Mesendoderm (in vitro differentiated cells): ENCODE results near the gene ZNF536.
"Not testable (repeated sequence)": the region's sequence is repeated elsewhere in the genome, so short reads cannot be mapped to it uniquely, and the experiment has no call there.

ENCODE experiments used
- DNase-seq: peaks from one replicate; pipeline ENCODE4 v3.0.0; 2013
- H2AK5ac ChIP-seq: 2 replicates; pipeline ENCODE4 v1.6.1; 2013; ENCODE audit warnings: low read length, inconsistent platforms
- H2BK120ac ChIP-seq: 2 replicates; pipeline ENCODE4 v1.6.1; 2013; ENCODE audit warnings: low read depth, mild to moderate bottlenecking, low read length, moderate library complexity, mixed read lengths
- H2BK15ac ChIP-seq: replicated peaks from 2 replicates; pipeline ENCODE4 v1.6.1; 2013; ENCODE audit warnings: low read depth, mild to moderate bottlenecking, moderate library complexity
- H2BK5ac ChIP-seq: 2 replicates; pipeline ENCODE4 v1.6.1; 2013; ENCODE audit warnings: low read length, inconsistent platforms
- H3K18ac ChIP-seq: 2 replicates; pipeline ENCODE4 v1.6.1; 2013; ENCODE audit warnings: mild to moderate bottlenecking, low read length, mixed read lengths
- H3K23ac ChIP-seq: one replicate; pipeline ENCODE4 v1.6.1; 2013; ENCODE audit warnings: low read length
- H3K27ac ChIP-seq: 2 replicates; pipeline ENCODE4 v1.5.1; 2013; ENCODE audit warnings: low read depth, mild to moderate bottlenecking, inconsistent platforms, low read length, moderate library complexity
- H3K27me3 ChIP-seq: 2 replicates; pipeline ENCODE4 v1.6.1; 2013; ENCODE audit warnings: low read length, control low read depth, mild to moderate bottlenecking, inconsistent platforms; ENCODE audit not compliant: insufficient read depth, poor library complexity
- H3K36me3 ChIP-seq: 2 replicates; pipeline ENCODE4 v1.6.1; 2013; ENCODE audit warnings: low read length, inconsistent platforms; ENCODE audit not compliant: control insufficient read depth, insufficient read depth
- H3K4ac ChIP-seq: one replicate; pipeline ENCODE4 v1.6.1; 2013; ENCODE audit warnings: low read depth, mild to moderate bottlenecking, low read length, moderate library complexity
- H3K4me1 ChIP-seq: 2 replicates; pipeline ENCODE4 v1.6.1; 2013; ENCODE audit warnings: low read depth, low read length, inconsistent platforms; ENCODE audit not compliant: control insufficient read depth
- H3K4me2 ChIP-seq: 2 replicates; pipeline ENCODE4 v1.6.1; 2013; ENCODE audit warnings: low read length
- H3K4me3 ChIP-seq: 2 replicates; pipeline ENCODE4 v1.5.1; 2013; ENCODE audit warnings: mild to moderate bottlenecking, low read length
- H3K56ac ChIP-seq: one replicate; pipeline ENCODE4 v1.6.1; 2013; ENCODE audit warnings: low read length
- H3K79me1 ChIP-seq: 2 replicates; pipeline ENCODE4 v1.6.1; 2013; ENCODE audit warnings: low read length, inconsistent platforms
- H3K79me2 ChIP-seq: 2 replicates; pipeline ENCODE4 v1.6.1; 2013; ENCODE audit warnings: mild to moderate bottlenecking, low read length; ENCODE audit not compliant: control insufficient read depth, insufficient read depth
- H3K9ac ChIP-seq: 2 replicates; pipeline ENCODE4 v1.6.1; 2013; ENCODE audit warnings: low read length, inconsistent platforms
- H4K5ac ChIP-seq: one replicate; pipeline ENCODE4 v1.6.1; 2013; ENCODE audit warnings: low read length
- H4K8ac ChIP-seq: one replicate; pipeline ENCODE4 v1.6.1; 2013; ENCODE audit warnings: low read depth, mild to moderate bottlenecking, control low read depth, low read length, moderate library complexity
- WGBS: extraction: QIAGEN DNeasy Blood & Tissue Kit; methylation state at CpG from one replicate; pipeline ENCODE4 v1.1.7; 2013; ENCODE audit warnings: low lambda C conversion rate, missing lambda C conversion rate; ENCODE audit not compliant: insufficient coverage; ENCODE audit errors: extremely low coverage; 5-methylcytosine and 5-hydroxymethylcytosine counted together

Gene ZNF536

DNA sequence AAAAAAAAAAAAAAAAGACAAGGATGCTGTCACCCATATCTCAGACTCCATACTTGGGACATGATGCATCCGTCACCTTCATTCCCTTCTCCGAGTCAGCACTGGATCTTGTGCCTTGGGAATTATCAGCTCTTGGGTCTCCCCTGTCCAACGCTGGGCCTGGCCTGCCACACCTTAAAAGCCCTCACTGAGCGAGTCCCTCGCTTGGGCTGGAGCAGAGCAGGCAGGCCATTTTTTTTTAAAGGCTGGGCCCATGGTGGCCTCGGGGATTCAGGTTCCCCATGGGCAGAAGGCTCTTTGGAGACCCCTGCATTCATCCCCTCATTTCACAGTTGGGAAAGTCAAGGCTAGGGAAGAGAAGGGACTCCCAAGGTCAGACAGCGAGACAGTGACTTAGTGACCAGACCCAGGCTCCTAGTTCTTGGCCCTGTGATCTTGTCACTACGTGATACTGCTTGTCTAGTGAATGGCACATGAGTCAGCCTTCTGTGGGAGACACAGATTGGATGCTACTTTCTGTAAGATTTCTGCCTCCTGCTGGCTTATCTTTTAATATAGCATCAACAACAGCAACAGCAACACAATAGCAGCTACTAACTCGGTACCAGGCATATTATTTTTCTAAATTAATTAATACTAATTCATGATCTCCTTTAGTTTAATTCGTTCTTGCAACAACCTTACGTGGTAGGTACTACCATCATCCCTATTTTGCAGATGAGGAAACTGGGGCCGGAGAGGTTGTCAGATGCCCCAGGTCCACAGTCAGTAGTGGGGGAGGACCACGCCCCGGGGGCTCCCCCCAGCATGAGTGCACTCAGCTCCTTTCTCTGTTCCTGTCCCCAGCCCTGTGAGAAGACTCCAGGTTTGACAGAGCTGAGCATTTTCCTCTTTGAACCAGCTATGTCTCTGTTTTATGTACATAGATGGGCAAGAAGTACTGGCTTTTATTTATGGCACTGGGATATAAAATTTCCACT, 27.4 kb upstream of the ZNF536 start:
- Histone ChIP-seq H3K27me3 (no peaks in the 10 kb centered on the region), H3K4me2 (no peak overlapping the region), H2AK5ac (no peak overlapping the region), H4K5ac (no peak overlapping the region), H3K79me2 (no peaks in the 10 kb centered on the region), H3K36me3 (no peaks in the 10 kb centered on the region), H3K4me3 (no peak overlapping the region), H3K56ac (no peak overlapping the region), H2BK15ac (no peak overlapping the region), H3K4ac (no peak overlapping the region), H3K23ac (no peak overlapping the region), H3K9ac (no peak overlapping the region), H3K27ac (no peak overlapping the region), H4K8ac (no peak overlapping the region), H3K4me1 (no peaks in the 10 kb centered on the region), H2BK120ac (no peak overlapping the region), H3K18ac (no peak overlapping the region), H2BK5ac (no peak overlapping the region), H3K79me1 (no peaks in the 10 kb centered on the region)
- no peak for DNase-seq
- whole genome bisulfite sequencing = 100% methylated on average over 2 of the region's 14 CpGs

DNA sequence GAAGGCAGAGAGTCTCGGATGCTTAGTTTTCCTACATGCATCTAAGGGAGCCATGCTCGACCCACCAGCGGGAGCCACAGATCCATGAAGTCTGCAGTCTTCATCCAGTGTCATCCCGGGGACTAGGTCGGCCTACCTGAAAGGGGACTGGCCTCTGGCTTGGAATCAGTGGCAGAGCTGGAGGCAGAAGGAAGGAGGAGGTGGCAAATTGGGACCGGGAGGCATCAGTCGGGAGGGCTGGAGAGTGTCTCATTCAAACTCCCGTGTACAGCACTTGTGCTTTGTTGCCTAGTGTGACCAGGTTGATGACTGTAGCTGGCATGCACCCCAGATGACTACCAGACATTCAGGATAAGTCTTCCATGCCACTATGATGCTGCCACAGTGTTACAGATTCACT, 26.5 kb upstream of the ZNF536 start:
- H3K79me2 ChIP-seq = no peaks in the 10 kb centered on the region
- H2BK120ac ChIP-seq = no peak overlapping the region
- no peak overlapping the region for H3K56ac ChIP-seq
- no peak overlapping the region for H3K4ac ChIP-seq
- no peak overlapping the region for H2BK15ac ChIP-seq
- H3K79me1 ChIP-seq = no peaks in the 10 kb centered on the region
- H3K4me2 ChIP-seq = no peak overlapping the region
- H4K5ac ChIP-seq = no peak overlapping the region
- DNase-seq = no peak
- no peak overlapping the region for H4K8ac ChIP-seq
- no peaks in the 10 kb centered on the region for H3K27me3 ChIP-seq
- no peak overlapping the region for H3K4me3 ChIP-seq
- H3K4me1 ChIP-seq = no peaks in the 10 kb centered on the region
- no peaks in the 10 kb centered on the region for H3K36me3 ChIP-seq
- no peak overlapping the region for H3K18ac ChIP-seq
- H2AK5ac ChIP-seq = no peak overlapping the region
- WGBS = no CpG with 5 or more reads among the region's 8 CpGs
- no peak overlapping the region for H3K9ac ChIP-seq
- H2BK5ac ChIP-seq = no peak overlapping the region
- H3K23ac ChIP-seq = no peak overlapping the region
- no peak overlapping the region for H3K27ac ChIP-seq

DNA sequence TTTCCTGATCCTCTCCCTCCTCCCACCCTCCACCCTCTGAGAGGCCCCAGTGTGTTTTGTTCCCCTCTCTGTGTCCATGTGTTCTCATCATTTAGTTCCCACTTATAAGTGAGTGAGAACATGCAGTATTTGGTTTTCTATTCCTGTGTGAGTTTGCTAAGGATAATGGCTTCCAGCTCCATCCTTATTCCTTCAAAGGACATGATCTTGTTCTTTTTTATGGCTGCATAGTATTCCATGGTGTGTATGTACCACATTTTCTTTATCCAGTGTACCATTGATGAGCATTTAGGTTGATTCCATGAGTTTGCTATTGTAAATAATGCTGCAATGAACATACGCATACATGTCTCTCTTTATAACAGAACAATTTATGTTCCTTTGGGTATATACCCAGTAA, 25.7 kb upstream of the ZNF536 start:
- not testable (repeated sequence) for H3K4ac ChIP-seq, H2AK5ac ChIP-seq, H4K8ac ChIP-seq, H3K23ac ChIP-seq, H2BK15ac ChIP-seq, H2BK120ac ChIP-seq, H3K79me1 ChIP-seq, H3K27ac ChIP-seq, H2BK5ac ChIP-seq, H3K4me1 ChIP-seq, H3K56ac ChIP-seq, DNase-seq, H3K79me2 ChIP-seq, H3K18ac ChIP-seq, H3K4me2 ChIP-seq, H3K9ac ChIP-seq, H3K27me3 ChIP-seq, H3K4me3 ChIP-seq, H4K5ac ChIP-seq, H3K36me3 ChIP-seq
- no CpG with 5 or more reads among the region's 1 CpG for WGBS

DNA sequence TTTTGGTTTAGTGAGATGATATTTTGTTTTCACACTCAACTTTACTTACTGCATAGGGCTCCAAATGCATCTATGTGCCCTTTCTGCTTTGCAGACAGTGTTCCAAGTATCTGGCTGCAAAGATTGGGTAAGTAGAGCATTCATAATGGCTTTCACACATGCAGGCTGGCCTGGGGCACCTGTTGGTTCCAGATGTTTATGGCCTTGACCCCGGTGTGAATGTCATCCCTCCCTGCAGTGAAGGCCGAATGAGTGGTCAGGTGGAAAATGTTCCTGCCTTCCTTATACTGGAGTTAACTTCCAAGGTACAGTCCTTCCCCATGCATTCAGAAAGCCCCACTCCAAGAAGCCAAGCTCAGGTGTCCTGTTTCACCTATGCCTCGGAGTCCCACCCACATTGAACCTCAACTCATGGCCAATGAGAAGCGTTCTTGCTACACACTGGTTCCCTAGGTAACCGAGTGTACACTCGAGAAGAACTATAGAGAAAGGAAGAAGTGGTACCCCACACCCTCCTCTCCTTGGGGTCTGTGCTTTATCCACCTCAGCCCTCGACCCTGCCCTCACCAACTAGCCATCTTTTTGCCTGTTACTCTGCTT, 23.0 kb upstream of the ZNF536 start:
- no peak overlapping the region for H3K4me2 ChIP-seq
- no peaks in the 10 kb centered on the region for H3K27me3 ChIP-seq

DNA sequence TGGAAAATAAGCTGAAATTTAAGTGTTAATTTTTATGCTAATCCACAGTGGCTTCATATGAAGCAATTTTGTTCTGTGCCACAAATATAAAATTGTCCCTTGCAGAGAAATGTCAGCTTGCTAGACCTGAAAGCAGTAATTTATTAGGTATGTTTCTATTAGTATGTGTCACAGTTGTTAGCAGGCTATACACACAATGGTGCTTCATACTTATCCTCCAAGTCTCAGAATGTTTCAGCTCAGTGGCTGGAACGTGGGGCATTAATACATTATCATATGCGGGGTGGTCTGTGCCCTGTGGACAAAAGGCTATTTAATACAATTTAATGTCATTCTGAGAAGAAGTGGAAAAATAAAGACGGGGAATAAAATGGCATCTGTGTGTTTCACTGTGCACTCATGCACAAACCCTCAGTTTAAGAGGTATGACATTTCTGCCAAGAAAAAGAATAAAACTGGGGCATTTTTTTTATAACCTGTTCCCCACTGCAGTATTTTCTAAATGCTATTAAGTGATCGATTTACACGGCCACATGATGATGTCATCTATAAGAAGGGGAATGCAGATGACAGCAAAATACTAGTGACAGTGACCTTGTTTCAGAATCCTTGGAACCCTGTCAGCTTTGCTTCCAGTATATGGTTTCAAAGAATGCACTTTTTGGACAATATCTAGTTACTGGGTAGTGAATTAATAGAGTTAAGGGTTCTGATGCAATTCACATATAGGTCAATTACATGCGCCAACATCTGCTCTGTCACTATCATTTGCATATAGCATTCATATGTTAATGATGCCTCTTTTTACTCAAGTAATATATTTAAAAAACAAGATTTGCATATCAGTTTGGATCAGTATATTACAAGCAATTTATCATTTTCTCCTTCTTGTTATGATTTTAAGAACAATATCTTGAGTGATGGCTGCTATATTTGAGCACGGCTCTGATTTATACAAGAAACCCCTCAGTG, 21.2 kb upstream of the ZNF536 start:
- DNase-seq = no peak

More for the DNA sequence above, 23.0 kb upstream of the ZNF536 start:
- H2BK5ac ChIP-seq = no peak overlapping the region
- H3K36me3 ChIP-seq = no peaks in the 10 kb centered on the region
- H3K27ac ChIP-seq = no peak overlapping the region
- no peaks in the 10 kb centered on the region for H3K79me2 ChIP-seq
- no peak overlapping the region for H4K5ac ChIP-seq
- H3K4ac ChIP-seq = no peak overlapping the region
- H3K4me1 ChIP-seq = no peaks in the 10 kb centered on the region
- H3K4me3 ChIP-seq = no peak overlapping the region
- no peak overlapping the region for H3K18ac ChIP-seq
- no peak overlapping the region for H2BK15ac ChIP-seq
- H2AK5ac ChIP-seq = no peak overlapping the region
- H3K9ac ChIP-seq = no peak overlapping the region
- H2BK120ac ChIP-seq = no peak overlapping the region
- WGBS = no CpG with 5 or more reads among the region's 7 CpGs
- no peak overlapping the region for H3K23ac ChIP-seq
- DNase-seq = peak; percentile 54
- H4K8ac ChIP-seq = no peak overlapping the region
- no peaks in the 10 kb centered on the region for H3K79me1 ChIP-seq
- no peak overlapping the region for H3K56ac ChIP-seq

More for the DNA sequence above, 21.2 kb upstream of the ZNF536 start:
- no peaks in the 10 kb centered on the region for H3K27me3 ChIP-seq
- no peak overlapping the region for H3K4me3 ChIP-seq
- H4K5ac ChIP-seq = no peak overlapping the region
- H3K56ac ChIP-seq = no peak overlapping the region
- no peak overlapping the region for H2BK15ac ChIP-seq
- no peak overlapping the region for H3K9ac ChIP-seq
- no peak overlapping the region for H2BK5ac ChIP-seq
- no peaks in the 10 kb centered on the region for H3K79me1 ChIP-seq
- H3K27ac ChIP-seq = no peak overlapping the region
- H3K18ac ChIP-seq = no peak overlapping the region
- H2BK120ac ChIP-seq = no peak overlapping the region
- H2AK5ac ChIP-seq = no peak overlapping the region
- no peaks in the 10 kb centered on the region for H3K36me3 ChIP-seq
- H3K23ac ChIP-seq = no peak overlapping the region
- H4K8ac ChIP-seq = no peak overlapping the region
- H3K4ac ChIP-seq = no peak overlapping the region
- H3K4me1 ChIP-seq = no peaks in the 10 kb centered on the region
- no CpG with 5 or more reads among the region's 7 CpGs for WGBS
- no peaks in the 10 kb centered on the region for H3K79me2 ChIP-seq
- H3K4me2 ChIP-seq = no peak overlapping the region
